ENCODE data around the gene REEP1. TPM values are rescaled to one million over a fixed set of nuclear protein-coding genes. Genes with fewer than 3 reads are reported as not detected.
A peak's percentile ranks its signal among the peaks of the same experiment; 100 is the strongest.

The REEP1 gene
- total and polyA plus RNA-seq, 2 donors (not counting 1 experiment from before 2014, with no cell fraction given): not detected

- H3K27ac Mint-ChIP-seq: no peak overlapping the region
- H3K4me3 Mint-ChIP-seq: no peak overlapping the region
- Histone ChIP-seq H3K36me3 (replicated peaks in 1 of 2; ENCODE audit: control extremely low read depth in 1 of 2, control insufficient read depth in 1 of 2, extremely low read depth in 1 of 2, insufficient read depth in 2 of 2, low read length in 1 of 2) (no peaks in the 10 kb centered on the region), H3K4me3 (ENCODE audit: control extremely low read depth in 1 of 5, extremely low read depth in 1 of 5, insufficient read depth in 1 of 5, low read depth in 2 of 5, low read length in 4 of 5) (no peak overlapping the region), H3K9ac (ENCODE audit: low read length) (no peak overlapping the region), H3K9me3 (ENCODE audit: control extremely low read depth in 1 of 3, control insufficient read depth in 2 of 3, insufficient read depth in 1 of 3, low read length in 2 of 3) (no peaks in the 10 kb centered on the region), H3K27ac (ENCODE audit: low read length in 2 of 2) (no peak overlapping the region), H3K27me3 (replicated peaks in 1 of 4; ENCODE audit: control extremely low read depth in 1 of 4, control insufficient read depth in 3 of 4, insufficient read depth in 4 of 4, low read length in 3 of 4) (peaks cover 0 to 27% (median 2%) of the 10 kb centered on the region in 4 experiments), H3K79me2 (ENCODE audit: control insufficient read depth, insufficient read depth, low read length) (no peaks in the 10 kb centered on the region), H3K4me2 (replicated peaks; ENCODE audit: low read depth, low read length, poor library complexity, severe bottlenecking) (no peak overlapping the region), H3K4me1 (ENCODE audit: control insufficient read depth in 2 of 2, insufficient read depth in 2 of 2, low read length in 2 of 2) (no peaks in the 10 kb centered on the region), H4K20me1 (ENCODE audit: control insufficient read depth, insufficient read depth, low read length, poor library complexity, severe bottlenecking) (no peaks in the 10 kb centered on the region), H2AFZ (ENCODE audit: insufficient read depth, low read depth, low read length, poor library complexity, severe bottlenecking) (no peak overlapping the region)
- DNase-seq (peak; percentile 50), ATAC-seq (ENCODE audit: low read depth) (no peak)
- H3K4me1 Mint-ChIP-seq: no peaks in the 10 kb centered on the region
- CTCF ChIA-PET: interaction anchor here (0.5 to 5.4 kb wide), 6 partner anchors 72 to 997 kb away, joined by 3 to 69 read pairs (median 4); no protein-coding TSS in a partner anchor
- intact Hi-C loops (cut with micrococcal nuclease): loop anchor here (1.0 kb wide), 1 partner anchor 76 kb away; no protein-coding TSS in a partner anchor
- 83% methylated on average over 1 of the region's 5 CpGs for WGBS (ENCODE audit: insufficient coverage)
- no peaks in the 10 kb centered on the region for H3K9me3 Mint-ChIP-seq (ENCODE audit: insufficient read depth)
- POLR2A ChIA-PET: no interaction called here
- TF ChIP-seq, protein P1, sequence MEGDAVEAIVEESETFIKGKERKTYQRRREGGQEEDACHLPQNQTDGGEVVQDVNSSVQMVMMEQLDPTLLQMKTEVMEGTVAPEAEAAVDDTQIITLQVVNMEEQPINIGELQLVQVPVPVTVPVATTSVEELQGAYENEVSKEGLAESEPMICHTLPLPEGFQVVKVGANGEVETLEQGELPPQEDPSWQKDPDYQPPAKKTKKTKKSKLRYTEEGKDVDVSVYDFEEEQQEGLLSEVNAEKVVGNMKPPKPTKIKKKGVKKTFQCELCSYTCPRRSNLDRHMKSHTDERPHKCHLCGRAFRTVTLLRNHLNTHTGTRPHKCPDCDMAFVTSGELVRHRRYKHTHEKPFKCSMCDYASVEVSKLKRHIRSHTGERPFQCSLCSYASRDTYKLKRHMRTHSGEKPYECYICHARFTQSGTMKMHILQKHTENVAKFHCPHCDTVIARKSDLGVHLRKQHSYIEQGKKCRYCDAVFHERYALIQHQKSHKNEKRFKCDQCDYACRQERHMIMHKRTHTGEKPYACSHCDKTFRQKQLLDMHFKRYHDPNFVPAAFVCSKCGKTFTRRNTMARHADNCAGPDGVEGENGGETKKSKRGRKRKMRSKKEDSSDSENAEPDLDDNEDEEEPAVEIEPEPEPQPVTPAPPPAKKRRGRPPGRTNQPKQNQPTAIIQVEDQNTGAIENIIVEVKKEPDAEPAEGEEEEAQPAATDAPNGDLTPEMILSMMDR (IDR thresholded peaks at IDR 0.05): peak; percentile 32
- TF ChIP-seq EZH2 (IDR thresholded peaks at IDR 0.05; ENCODE audit: borderline replicate concordance, insufficient read depth, low read depth, low read length, poor library complexity, severe bottlenecking): no peak
- H3K27me3 Mint-ChIP-seq: peaks cover 32% of the 10 kb centered on the region
Observed at GRCh38 chr2:86297382-86298147, 39.9 kb downstream of the REEP1 start.

DNA sequence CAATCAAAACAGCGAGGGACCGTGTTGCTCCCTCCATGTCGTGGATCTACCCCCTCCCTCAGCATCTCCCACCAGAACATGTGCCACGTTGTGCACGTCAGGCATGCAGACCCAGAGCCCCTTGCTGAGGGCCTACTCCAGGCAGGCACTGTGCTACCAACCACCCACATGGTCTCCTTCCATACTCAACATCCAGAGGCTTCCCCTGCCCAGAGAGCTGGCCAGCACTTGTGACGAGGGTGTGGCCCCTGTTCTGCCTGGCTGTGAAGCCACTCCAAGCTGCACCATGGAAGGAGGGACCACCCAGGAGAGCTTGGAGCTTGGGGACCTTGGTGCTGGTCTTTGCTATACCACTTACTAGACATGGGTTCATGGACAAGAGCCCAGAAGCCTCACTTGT, 40.5 kb downstream of the REEP1 start:
- no peak overlapping the region for H3K4me3 ChIP-seq (ENCODE audit: control extremely low read depth in 1 of 5, extremely low read depth in 1 of 5, insufficient read depth in 1 of 5, low read depth in 2 of 5, low read length in 4 of 5)
- Mint-ChIP-seq H3K27me3 (peaks cover 38% of the 10 kb centered on the region), H3K27ac (no peak overlapping the region), H3K4me1 (no peaks in the 10 kb centered on the region), H3K4me3 (no peak overlapping the region), H3K9me3 (ENCODE audit: insufficient read depth) (no peaks in the 10 kb centered on the region)
- H3K4me2 ChIP-seq (replicated peaks; ENCODE audit: low read depth, low read length, poor library complexity, severe bottlenecking): no peak overlapping the region
- H4K20me1 ChIP-seq (ENCODE audit: control insufficient read depth, insufficient read depth, low read length, poor library complexity, severe bottlenecking): no peaks in the 10 kb centered on the region
- peak; percentile 8 for DNase-seq
- H3K79me2 ChIP-seq (ENCODE audit: control insufficient read depth, insufficient read depth, low read length): no peaks in the 10 kb centered on the region
- no peak for ATAC-seq (ENCODE audit: low read depth)
- H2AFZ ChIP-seq (ENCODE audit: insufficient read depth, low read depth, low read length, poor library complexity, severe bottlenecking): no peak overlapping the region
- H3K9ac ChIP-seq (ENCODE audit: low read length): no peak overlapping the region
- TF ChIP-seq, protein P1 (IDR thresholded peaks at IDR 0.05): no peak
- TF ChIP-seq EZH2 (IDR thresholded peaks at IDR 0.05; ENCODE audit: borderline replicate concordance, insufficient read depth, low read depth, low read length, poor library complexity, severe bottlenecking): no peak
- 92% methylated on average over 6 of the region's 6 CpGs for WGBS (ENCODE audit: insufficient coverage)
- H3K27me3 ChIP-seq (replicated peaks in 1 of 4; ENCODE audit: control extremely low read depth in 1 of 4, control insufficient read depth in 3 of 4, insufficient read depth in 4 of 4, low read length in 3 of 4): peaks cover 0 to 26% (median 2%) of the 10 kb centered on the region in 4 experiments
- ChIA-PET POLR2A (no interaction called here), CTCF (interaction anchor here (0.5 to 5.4 kb wide), 5 partner anchors 72 to 997 kb away, joined by 3 to 69 read pairs (median 4); no protein-coding TSS in a partner anchor)
- H3K4me1 ChIP-seq (ENCODE audit: control insufficient read depth in 2 of 2, insufficient read depth in 2 of 2, low read length in 2 of 2): no peaks in the 10 kb centered on the region
- H3K9me3 ChIP-seq (ENCODE audit: control extremely low read depth in 1 of 3, control insufficient read depth in 2 of 3, insufficient read depth in 1 of 3, low read length in 2 of 3): no peaks in the 10 kb centered on the region
- no peak overlapping the region for H3K27ac ChIP-seq (ENCODE audit: low read length in 2 of 2)
- intact Hi-C loops (cut with micrococcal nuclease): loop anchor here (1.0 kb wide), 1 partner anchor 76 kb away; no protein-coding TSS in a partner anchor
- H3K36me3 ChIP-seq (replicated peaks in 1 of 2; ENCODE audit: control extremely low read depth in 1 of 2, control insufficient read depth in 1 of 2, extremely low read depth in 1 of 2, insufficient read depth in 2 of 2, low read length in 1 of 2): no peaks in the 10 kb centered on the region

Data from B cell (primary cell).